ENCODE measurements around the gene SKI.

- TF ChIP-seq CTCF (IDR thresholded peaks at IDR 0.05) (no peak), POLR2A (IDR thresholded peaks at IDR 0.05) (no peak), EP300 (IDR thresholded peaks at IDR 0.05; ENCODE audit: low read depth) (no peak)
Measured at GRCh38 chr1:2349806-2350205, 121.7 kb downstream of the SKI start.

All from transverse colon (tissue), 3 donors.